SK-N-SH treated with all-trans-retinoic acid at 6 μM for 48 hours (cell line): ENCODE measurements around the gene TLX2.

Experiments
- ATAC-seq: fragments of 200-7000 bp; cut with Tn5 transposase; 3 replicates; pipeline ENCODE4 v1.9.1; 2020; ENCODE audit warnings: mild to moderate bottlenecking, moderate library complexity
- ARNTL ChIP-seq: fragments of 450-650 bp; formaldehyde crosslinking; IDR thresholded peaks from 2 replicates; pipeline ENCODE4 v1.5.0; 2020; ENCODE audit warnings: low read depth, mild to moderate bottlenecking, moderate library complexity, borderline replicate concordance
- BACH2 ChIP-seq: fragments of 250-450 bp; sonication (Bioruptor Pico); IDR thresholded peaks from 2 replicates; pipeline ENCODE4 v1.9.0; 2021; ENCODE audit warnings: mild to moderate bottlenecking, borderline replicate concordance
- ESRRG ChIP-seq: fragments of 250-450 bp; sonication (Bioruptor Pico); IDR thresholded peaks from 2 replicates; pipeline ENCODE4 v1.6.1; 2021; ENCODE audit warnings: mild to moderate bottlenecking
- GLIS3 ChIP-seq: fragments of 250-450 bp; sonication (Bioruptor Pico); IDR thresholded peaks from 2 replicates; pipeline ENCODE4 v1.5.0; 2020; ENCODE audit warnings: mild to moderate bottlenecking, moderate library complexity
- ISL1 ChIP-seq: fragments of 250-450 bp; sonication (Bioruptor Pico); IDR thresholded peaks from 2 replicates; pipeline ENCODE4 v2.1.2; 2022; ENCODE audit warnings: mild to moderate bottlenecking, moderate library complexity
- OSR1 ChIP-seq: fragments of 250-450 bp; sonication (Bioruptor Pico); IDR thresholded peaks from 2 replicates; pipeline ENCODE4 v1.8.0; 2022; ENCODE audit warnings: moderate library complexity, mild to moderate bottlenecking, inconsistent platforms
- RARB ChIP-seq: fragments of 250-450 bp; sonication (Bioruptor Pico); IDR thresholded peaks from 2 replicates; pipeline ENCODE4 v1.8.0; 2021; ENCODE audit warnings: mild to moderate bottlenecking, moderate library complexity
- SNAI2 ChIP-seq: fragments of 250-450 bp; sonication (Bioruptor Pico); IDR thresholded peaks from 2 replicates; pipeline ENCODE4 v1.5.0; 2020; ENCODE audit warnings: mild to moderate bottlenecking, moderate library complexity
- TOX ChIP-seq: fragments of 250-450 bp; sonication (Bioruptor Pico); IDR thresholded peaks from 2 replicates; pipeline ENCODE4 v1.8.0; 2021; ENCODE audit warnings: mild to moderate bottlenecking, moderate library complexity, borderline replicate concordance
- ZC3H10 ChIP-seq: fragments of 250-450 bp; sonication (Bioruptor Pico); IDR thresholded peaks from 2 replicates; pipeline ENCODE4 v1.5.1; 2021; ENCODE audit warnings: mild to moderate bottlenecking, moderate library complexity
- ZFP3 ChIP-seq: fragments of 250-450 bp; sonication (Bioruptor Pico); IDR thresholded peaks from 2 replicates; pipeline ENCODE4 v1.5.0; 2020; ENCODE audit warnings: mild to moderate bottlenecking, moderate library complexity
- ZFP30 ChIP-seq: fragments of 450-650 bp; formaldehyde crosslinking; IDR thresholded peaks from 2 replicates; pipeline ENCODE4 v1.5.0; 2022; ENCODE audit warnings: mild to moderate bottlenecking, moderate library complexity
- ZNF565 ChIP-seq: fragments of 450-650 bp; formaldehyde crosslinking; conservative IDR thresholded peaks from 2 replicates; pipeline ENCODE4 v1.5.0; 2020; ENCODE audit warnings: low read depth, mild to moderate bottlenecking, moderate library complexity
- ZNF70 ChIP-seq: fragments of 450-650 bp; formaldehyde crosslinking; IDR thresholded peaks from 2 replicates; pipeline ENCODE4 v1.5.0; 2020; ENCODE audit warnings: mild to moderate bottlenecking, moderate library complexity
- ZNF8 ChIP-seq: fragments of 450-650 bp; formaldehyde crosslinking; IDR thresholded peaks from 2 replicates; pipeline ENCODE4 v1.5.0; 2020; ENCODE audit warnings: mild to moderate bottlenecking, moderate library complexity
- TF ChIP-seq, protein P1 (sequence below): fragments of 250-450 bp; sonication (Bioruptor Pico); IDR thresholded peaks from 2 replicates; pipeline ENCODE4 v1.5.0; 2020; ENCODE audit warnings: mild to moderate bottlenecking, moderate library complexity
- TF ChIP-seq, protein P2 (sequence below): fragments of 250-450 bp; sonication (Bioruptor Pico); IDR thresholded peaks from 2 replicates; pipeline ENCODE4 v1.5.1; 2021; ENCODE audit warnings: mild to moderate bottlenecking, moderate library complexity
- TF ChIP-seq, protein P3 (sequence below): fragments of 250-450 bp; sonication (Bioruptor Pico); IDR thresholded peaks from 2 replicates; pipeline ENCODE4 v1.5.1; 2020; ENCODE audit warnings: low read depth, mild to moderate bottlenecking, moderate library complexity
- TF ChIP-seq, protein P4 (sequence below): fragments of 250-450 bp; sonication (Bioruptor Pico); IDR thresholded peaks from 2 replicates; pipeline ENCODE4 v1.8.0; 2020; ENCODE audit warnings: mild to moderate bottlenecking, moderate library complexity, borderline replicate concordance
- TF ChIP-seq, protein P5 (sequence below): fragments of 250-450 bp; sonication (Bioruptor Pico); IDR thresholded peaks from 2 replicates; pipeline ENCODE4 v1.8.0; 2021; ENCODE audit warnings: low read depth, mild to moderate bottlenecking, moderate library complexity, borderline replicate concordance

TLX2 gene

DNA sequence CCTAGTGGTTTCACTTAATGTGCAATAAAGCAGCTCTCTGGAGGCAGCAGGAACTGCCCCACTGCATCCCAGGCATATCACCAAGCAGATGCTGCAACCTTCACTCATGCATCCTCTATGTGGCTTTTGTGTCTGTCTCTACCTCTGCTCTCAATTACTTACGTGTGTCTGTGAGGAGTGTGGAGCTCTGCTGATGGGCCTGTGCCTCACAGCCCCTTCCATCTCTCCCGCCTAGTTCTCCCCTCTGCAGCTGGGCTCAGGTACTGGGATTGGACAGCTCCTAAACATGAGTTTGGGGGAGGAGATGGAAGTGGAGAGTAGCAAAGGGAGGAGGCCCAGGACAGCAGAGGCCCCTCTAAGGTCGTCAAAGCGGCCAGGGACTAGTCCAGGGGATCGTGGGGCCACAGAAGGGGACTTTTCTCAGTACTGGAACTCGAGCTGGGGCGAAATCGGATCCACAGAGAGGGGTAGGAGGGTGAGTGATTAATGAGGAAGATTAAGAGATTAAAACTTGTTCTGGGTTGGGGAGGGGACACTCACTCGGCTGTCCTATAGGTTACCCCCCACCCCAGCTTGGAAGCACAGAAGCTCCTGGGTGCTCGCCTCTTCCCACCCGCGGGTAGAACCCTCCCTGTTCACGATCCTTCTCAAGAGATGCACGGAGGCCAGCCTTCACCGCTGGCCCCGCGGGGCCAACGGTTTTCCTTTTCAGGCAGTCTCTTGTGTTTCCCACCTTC lies 12.7 kb upstream of the TLX2 start:
- ATAC-seq: no peak
- no peak for TF ChIP-seq ISL1
- TF ChIP-seq ZNF8 (CRISPR knock-in tag): no peak
- no peak for TF ChIP-seq ZFP3 (CRISPR knock-in tag)
- TF ChIP-seq, protein P1, sequence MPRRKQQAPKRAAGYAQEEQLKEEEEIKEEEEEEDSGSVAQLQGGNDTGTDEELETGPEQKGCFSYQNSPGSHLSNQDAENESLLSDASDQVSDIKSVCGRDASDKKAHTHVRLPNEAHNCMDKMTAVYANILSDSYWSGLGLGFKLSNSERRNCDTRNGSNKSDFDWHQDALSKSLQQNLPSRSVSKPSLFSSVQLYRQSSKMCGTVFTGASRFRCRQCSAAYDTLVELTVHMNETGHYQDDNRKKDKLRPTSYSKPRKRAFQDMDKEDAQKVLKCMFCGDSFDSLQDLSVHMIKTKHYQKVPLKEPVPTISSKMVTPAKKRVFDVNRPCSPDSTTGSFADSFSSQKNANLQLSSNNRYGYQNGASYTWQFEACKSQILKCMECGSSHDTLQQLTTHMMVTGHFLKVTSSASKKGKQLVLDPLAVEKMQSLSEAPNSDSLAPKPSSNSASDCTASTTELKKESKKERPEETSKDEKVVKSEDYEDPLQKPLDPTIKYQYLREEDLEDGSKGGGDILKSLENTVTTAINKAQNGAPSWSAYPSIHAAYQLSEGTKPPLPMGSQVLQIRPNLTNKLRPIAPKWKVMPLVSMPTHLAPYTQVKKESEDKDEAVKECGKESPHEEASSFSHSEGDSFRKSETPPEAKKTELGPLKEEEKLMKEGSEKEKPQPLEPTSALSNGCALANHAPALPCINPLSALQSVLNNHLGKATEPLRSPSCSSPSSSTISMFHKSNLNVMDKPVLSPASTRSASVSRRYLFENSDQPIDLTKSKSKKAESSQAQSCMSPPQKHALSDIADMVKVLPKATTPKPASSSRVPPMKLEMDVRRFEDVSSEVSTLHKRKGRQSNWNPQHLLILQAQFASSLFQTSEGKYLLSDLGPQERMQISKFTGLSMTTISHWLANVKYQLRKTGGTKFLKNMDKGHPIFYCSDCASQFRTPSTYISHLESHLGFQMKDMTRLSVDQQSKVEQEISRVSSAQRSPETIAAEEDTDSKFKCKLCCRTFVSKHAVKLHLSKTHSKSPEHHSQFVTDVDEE (CRISPR knock-in tag): no peak
- TF ChIP-seq, protein P2, sequence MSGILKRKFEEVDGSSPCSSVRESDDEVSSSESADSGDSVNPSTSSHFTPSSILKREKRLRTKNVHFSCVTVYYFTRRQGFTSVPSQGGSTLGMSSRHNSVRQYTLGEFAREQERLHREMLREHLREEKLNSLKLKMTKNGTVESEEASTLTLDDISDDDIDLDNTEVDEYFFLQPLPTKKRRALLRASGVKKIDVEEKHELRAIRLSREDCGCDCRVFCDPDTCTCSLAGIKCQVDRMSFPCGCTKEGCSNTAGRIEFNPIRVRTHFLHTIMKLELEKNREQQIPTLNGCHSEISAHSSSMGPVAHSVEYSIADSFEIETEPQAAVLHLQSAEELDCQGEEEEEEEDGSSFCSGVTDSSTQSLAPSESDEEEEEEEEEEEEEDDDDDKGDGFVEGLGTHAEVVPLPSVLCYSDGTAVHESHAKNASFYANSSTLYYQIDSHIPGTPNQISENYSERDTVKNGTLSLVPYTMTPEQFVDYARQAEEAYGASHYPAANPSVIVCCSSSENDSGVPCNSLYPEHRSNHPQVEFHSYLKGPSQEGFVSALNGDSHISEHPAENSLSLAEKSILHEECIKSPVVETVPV (CRISPR knock-in tag): no peak
- TF ChIP-seq ZNF70 (CRISPR knock-in tag): peak; percentile 77

DNA sequence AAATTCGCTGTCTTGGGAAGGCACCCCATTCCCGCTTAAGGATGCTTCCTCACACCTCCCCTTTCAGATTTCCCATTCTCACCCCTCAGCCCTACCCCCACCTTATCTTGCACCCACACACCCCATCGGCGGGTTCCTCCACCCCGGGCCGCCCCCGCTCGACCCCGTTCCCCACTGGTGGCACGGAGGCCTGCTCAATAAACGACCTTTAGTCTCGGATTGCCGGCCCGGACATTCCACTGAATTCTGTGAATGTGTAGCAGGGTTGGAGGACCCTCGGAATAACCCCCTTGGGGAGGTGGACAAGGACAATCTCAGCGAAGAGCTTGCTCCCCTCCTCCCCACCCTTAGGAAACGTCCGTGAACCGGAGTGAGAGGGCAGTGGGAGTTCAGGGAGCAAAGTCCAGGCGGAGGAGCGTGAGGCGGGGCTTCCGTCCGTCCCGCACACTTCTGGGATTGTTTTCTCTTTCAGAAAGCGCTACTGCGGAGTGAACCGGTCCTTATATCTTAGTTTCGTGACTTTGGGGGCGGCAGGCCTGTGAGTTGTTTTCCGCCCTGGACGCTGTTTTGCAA lies 12.0 kb upstream of the TLX2 start:
- TF ChIP-seq, protein P3, sequence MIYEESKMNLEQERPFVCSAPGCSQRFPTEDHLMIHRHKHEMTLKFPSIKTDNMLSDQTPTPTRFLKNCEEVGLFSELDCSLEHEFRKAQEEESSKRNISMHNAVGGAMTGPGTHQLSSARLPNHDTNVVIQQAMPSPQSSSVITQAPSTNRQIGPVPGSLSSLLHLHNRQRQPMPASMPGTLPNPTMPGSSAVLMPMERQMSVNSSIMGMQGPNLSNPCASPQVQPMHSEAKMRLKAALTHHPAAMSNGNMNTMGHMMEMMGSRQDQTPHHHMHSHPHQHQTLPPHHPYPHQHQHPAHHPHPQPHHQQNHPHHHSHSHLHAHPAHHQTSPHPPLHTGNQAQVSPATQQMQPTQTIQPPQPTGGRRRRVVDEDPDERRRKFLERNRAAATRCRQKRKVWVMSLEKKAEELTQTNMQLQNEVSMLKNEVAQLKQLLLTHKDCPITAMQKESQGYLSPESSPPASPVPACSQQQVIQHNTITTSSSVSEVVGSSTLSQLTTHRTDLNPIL (CRISPR knock-in tag): no peak
- TF ChIP-seq SNAI2 (CRISPR knock-in tag): no peak
- no peak for TF ChIP-seq ISL1
- no peak for TF ChIP-seq GLIS3 (CRISPR knock-in tag)
- TF ChIP-seq, protein P2 (CRISPR knock-in tag): no peak
- no peak for TF ChIP-seq ARNTL (CRISPR knock-in tag)
- no peak for TF ChIP-seq ESRRG
- no peak for TF ChIP-seq TOX
- TF ChIP-seq ZFP30 (CRISPR knock-in tag): no peak
- TF ChIP-seq ZC3H10 (CRISPR knock-in tag): no peak
- TF ChIP-seq BACH2 (CRISPR knock-in tag): no peak
- TF ChIP-seq, protein P4, sequence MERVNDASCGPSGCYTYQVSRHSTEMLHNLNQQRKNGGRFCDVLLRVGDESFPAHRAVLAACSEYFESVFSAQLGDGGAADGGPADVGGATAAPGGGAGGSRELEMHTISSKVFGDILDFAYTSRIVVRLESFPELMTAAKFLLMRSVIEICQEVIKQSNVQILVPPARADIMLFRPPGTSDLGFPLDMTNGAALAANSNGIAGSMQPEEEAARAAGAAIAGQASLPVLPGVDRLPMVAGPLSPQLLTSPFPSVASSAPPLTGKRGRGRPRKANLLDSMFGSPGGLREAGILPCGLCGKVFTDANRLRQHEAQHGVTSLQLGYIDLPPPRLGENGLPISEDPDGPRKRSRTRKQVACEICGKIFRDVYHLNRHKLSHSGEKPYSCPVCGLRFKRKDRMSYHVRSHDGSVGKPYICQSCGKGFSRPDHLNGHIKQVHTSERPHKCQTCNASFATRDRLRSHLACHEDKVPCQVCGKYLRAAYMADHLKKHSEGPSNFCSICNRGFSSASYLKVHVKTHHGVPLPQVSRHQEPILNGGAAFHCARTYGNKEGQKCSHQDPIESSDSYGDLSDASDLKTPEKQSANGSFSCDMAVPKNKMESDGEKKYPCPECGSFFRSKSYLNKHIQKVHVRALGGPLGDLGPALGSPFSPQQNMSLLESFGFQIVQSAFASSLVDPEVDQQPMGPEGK (CRISPR knock-in tag): no peak
- no peak for TF ChIP-seq RARB (CRISPR knock-in tag)
- no peak for TF ChIP-seq ZNF70 (CRISPR knock-in tag)
- no peak for TF ChIP-seq ZNF565 (CRISPR knock-in tag)
- no peak for TF ChIP-seq ZFP3 (CRISPR knock-in tag)
- TF ChIP-seq, protein P5, sequence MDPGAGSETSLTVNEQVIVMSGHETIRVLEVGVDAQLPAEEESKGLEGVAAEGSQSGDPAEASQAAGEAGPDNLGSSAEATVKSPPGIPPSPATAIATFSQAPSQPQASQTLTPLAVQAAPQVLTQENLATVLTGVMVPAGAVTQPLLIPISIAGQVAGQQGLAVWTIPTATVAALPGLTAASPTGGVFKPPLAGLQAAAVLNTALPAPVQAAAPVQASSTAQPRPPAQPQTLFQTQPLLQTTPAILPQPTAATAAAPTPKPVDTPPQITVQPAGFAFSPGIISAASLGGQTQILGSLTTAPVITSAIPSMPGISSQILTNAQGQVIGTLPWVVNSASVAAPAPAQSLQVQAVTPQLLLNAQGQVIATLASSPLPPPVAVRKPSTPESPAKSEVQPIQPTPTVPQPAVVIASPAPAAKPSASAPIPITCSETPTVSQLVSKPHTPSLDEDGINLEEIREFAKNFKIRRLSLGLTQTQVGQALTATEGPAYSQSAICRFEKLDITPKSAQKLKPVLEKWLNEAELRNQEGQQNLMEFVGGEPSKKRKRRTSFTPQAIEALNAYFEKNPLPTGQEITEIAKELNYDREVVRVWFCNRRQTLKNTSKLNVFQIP: no peak
- TF ChIP-seq OSR1 (CRISPR knock-in tag): no peak
- no peak for TF ChIP-seq ZNF8 (CRISPR knock-in tag)
- TF ChIP-seq, protein P1 (CRISPR knock-in tag): no peak
- ATAC-seq: no peak
